MM.1S (cell line): Measurements from ENCODE around the gene KPNA5.
"Not testable (repeated sequence)": the region's sequence is repeated elsewhere in the genome, so short reads cannot be mapped to it uniquely, and the experiment has no call there.

Experiments
- DNase-seq: peaks from one replicate; pipeline ENCODE4 v3.0.0-alpha.2; 2015
- H2AFZ ChIP-seq: fragments of 300-600 bp; sonication (generic); 2 replicates; pipeline ENCODE4 v1.6.0; 2016; ENCODE audit warnings: antibody characterized with exemption, low read length
- H3F3A ChIP-seq: fragments of 300-600 bp; sonication (generic); 2 replicates; pipeline ENCODE4 v1.6.1; 2016; ENCODE audit warnings: mild to moderate bottlenecking, antibody characterized with exemption, low read length, moderate library complexity, mixed read lengths; ENCODE audit not compliant: insufficient read depth
- H3K27ac ChIP-seq: fragments of 300-600 bp; sonication (generic); 2 replicates; pipeline ENCODE4 v1.5.1; 2016; ENCODE audit warnings: mild to moderate bottlenecking, low read length
- H3K27me3 ChIP-seq: fragments of 300-600 bp; sonication (generic); replicated peaks from 2 replicates; pipeline ENCODE4 v1.6.0; 2016; ENCODE audit warnings: low read length; ENCODE audit not compliant: insufficient read depth
- H3K36me3 ChIP-seq: fragments of 300-600 bp; sonication (generic); replicated peaks from 2 replicates; pipeline ENCODE4 v1.6.1; 2016; ENCODE audit warnings: mild to moderate bottlenecking, low read length, mixed read lengths; ENCODE audit not compliant: insufficient read depth
- H3K4me1 ChIP-seq: fragments of 300-600 bp; sonication (generic); 2 replicates; pipeline ENCODE4 v1.6.1; 2016; ENCODE audit warnings: low read length, mixed read lengths
- H3K4me2 ChIP-seq: fragments of 300-600 bp; sonication (generic); 2 replicates; pipeline ENCODE4 v1.6.0; 2016; ENCODE audit warnings: low read depth, low read length
- H3K4me3 ChIP-seq: fragments of 300-600 bp; sonication (generic); 2 replicates; pipeline ENCODE4 v1.5.1; 2016; ENCODE audit warnings: low read length, mixed read lengths
- H3K79me2 ChIP-seq: fragments of 300-600 bp; sonication (generic); 2 replicates; pipeline ENCODE4 v1.6.1; 2016; ENCODE audit warnings: mixed run types, low read length, mixed read lengths
- H3K9ac ChIP-seq: fragments of 300-600 bp; sonication (generic); 2 replicates; pipeline ENCODE4 v1.6.1; 2016; ENCODE audit warnings: low read length, mixed read lengths
- H3K9me2 ChIP-seq: fragments of 300-600 bp; sonication (generic); replicated peaks from 2 replicates; pipeline ENCODE4 v1.6.1; 2016; ENCODE audit warnings: mild to moderate bottlenecking, low read length, mixed read lengths; ENCODE audit not compliant: insufficient read depth
- H3K9me3 ChIP-seq: fragments of 300-600 bp; sonication (generic); replicated peaks from 2 replicates; pipeline ENCODE4 v1.6.1; 2016; ENCODE audit warnings: mild to moderate bottlenecking, low read length, mixed read lengths; ENCODE audit not compliant: insufficient read depth
- H4K20me1 ChIP-seq: fragments of 300-600 bp; sonication (generic); 2 replicates; pipeline ENCODE4 v1.6.1; 2016; ENCODE audit warnings: mild to moderate bottlenecking, low read length, moderate library complexity, mixed read lengths; ENCODE audit not compliant: insufficient read depth
- EZH2 ChIP-seq: fragments of 300-600 bp; sonication (generic); optimal IDR thresholded peaks from 2 replicates; pipeline ENCODE3; 2017; ENCODE audit warnings: low read depth, mild to moderate bottlenecking, antibody characterized with exemption, low read length, mixed read lengths
- EZH2phosphoT487 ChIP-seq: fragments of 300-600 bp; sonication (generic); IDR thresholded peaks from 2 replicates; pipeline ENCODE4 v1.6.1; 2018; ENCODE audit warnings: antibody characterized with exemption, low read length
- TF ChIP-seq, protein P1 (sequence below): fragments of 300-600 bp; sonication (generic); IDR thresholded peaks from 2 replicates; pipeline ENCODE4 v1.5.1; 2016; ENCODE audit warnings: antibody characterized with exemption, low read length, mixed read lengths

KPNA5 gene

DNA sequence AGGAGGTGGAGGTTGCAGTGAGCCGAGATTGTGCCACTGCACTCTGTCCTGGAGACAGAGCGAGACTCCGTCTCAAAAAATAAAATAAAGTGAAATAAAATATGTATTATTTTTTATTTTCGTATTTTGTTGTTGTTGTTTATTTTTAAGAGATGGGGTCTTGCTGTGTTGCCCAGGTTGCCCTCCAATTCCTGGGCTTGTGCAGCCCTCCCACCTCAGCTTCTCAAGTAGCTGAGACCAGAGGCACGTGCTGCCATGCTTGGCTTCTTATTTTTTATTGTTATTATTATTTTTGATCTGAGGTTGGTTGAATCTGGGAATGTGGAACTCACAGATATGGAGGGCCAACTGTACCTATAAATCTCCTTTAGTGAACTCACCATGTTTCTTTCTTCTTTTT, 10.1 kb downstream of the KPNA5 start:
- Histone ChIP-seq H3K79me2 (peaks cover 7% of the 10 kb centered on the region; the same call in 1 of the 2 replicates), H3K27ac (no peak overlapping the region), H3K27me3 (no peaks in the 10 kb centered on the region), H3K4me1 (peaks cover 4% of the 10 kb centered on the region; the same call in 1 of the 2 replicates), H3F3A (no peaks in the 10 kb centered on the region; the same call in 1 of the 2 replicates), H3K9ac (no peak overlapping the region), H3K9me3 (no peaks in the 10 kb centered on the region), H3K4me2 (no peak overlapping the region), H3K4me3 (no peak overlapping the region), H4K20me1 (no peaks in the 10 kb centered on the region), H3K36me3 (no peaks in the 10 kb centered on the region), H3K9me2 (no peaks in the 10 kb centered on the region), H2AFZ (no peak overlapping the region)
- no peak for DNase-seq
- no peak for TF ChIP-seq EZH2

- not testable (repeated sequence) for H2AFZ ChIP-seq, H3K4me1 ChIP-seq, H4K20me1 ChIP-seq, H3K27me3 ChIP-seq, H3F3A ChIP-seq, H3K9me3 ChIP-seq, DNase-seq, H3K9ac ChIP-seq, H3K4me3 ChIP-seq, H3K9me2 ChIP-seq, H3K36me3 ChIP-seq, H3K4me2 ChIP-seq, H3K79me2 ChIP-seq, H3K27ac ChIP-seq
These were observed 11.9 kb downstream of the KPNA5 start for GRCh38 chr6:116692873-116693272.

- not testable (repeated sequence) for H2AFZ ChIP-seq, H3K4me1 ChIP-seq, H4K20me1 ChIP-seq, H3K4me2 ChIP-seq, H3K79me2 ChIP-seq, H3K36me3 ChIP-seq, H3K9ac ChIP-seq, H3K27me3 ChIP-seq, DNase-seq, H3K27ac ChIP-seq, H3K9me3 ChIP-seq, H3F3A ChIP-seq, H3K9me2 ChIP-seq, H3K4me3 ChIP-seq
These were observed 12.3 kb downstream of the KPNA5 start for GRCh38 chr6:116693275-116693674.

GRCh38 chr6:116695401-116695800, 14.4 kb downstream of the KPNA5 start:
- Histone ChIP-seq H2AFZ (no peak overlapping the region), H4K20me1 (no peaks in the 10 kb centered on the region), H3K27me3 (no peaks in the 10 kb centered on the region), H3K9me3 (no peaks in the 10 kb centered on the region), H3K4me2 (peak overlapping the region; percentile 22; the same call in 1 of the 2 replicates), H3K9me2 (no peaks in the 10 kb centered on the region), H3K4me1 (peaks cover 4% of the 10 kb centered on the region; the same call in 1 of the 2 replicates), H3K27ac (no peak overlapping the region), H3K79me2 (no peaks in the 10 kb centered on the region), H3K9ac (no peak overlapping the region), H3K4me3 (no peak overlapping the region), H3F3A (no peaks in the 10 kb centered on the region; the same call in 1 of the 2 replicates), H3K36me3 (no peaks in the 10 kb centered on the region)
- TF ChIP-seq EZH2phosphoT487 (no peak), EZH2 (no peak)
- TF ChIP-seq, protein P1, sequence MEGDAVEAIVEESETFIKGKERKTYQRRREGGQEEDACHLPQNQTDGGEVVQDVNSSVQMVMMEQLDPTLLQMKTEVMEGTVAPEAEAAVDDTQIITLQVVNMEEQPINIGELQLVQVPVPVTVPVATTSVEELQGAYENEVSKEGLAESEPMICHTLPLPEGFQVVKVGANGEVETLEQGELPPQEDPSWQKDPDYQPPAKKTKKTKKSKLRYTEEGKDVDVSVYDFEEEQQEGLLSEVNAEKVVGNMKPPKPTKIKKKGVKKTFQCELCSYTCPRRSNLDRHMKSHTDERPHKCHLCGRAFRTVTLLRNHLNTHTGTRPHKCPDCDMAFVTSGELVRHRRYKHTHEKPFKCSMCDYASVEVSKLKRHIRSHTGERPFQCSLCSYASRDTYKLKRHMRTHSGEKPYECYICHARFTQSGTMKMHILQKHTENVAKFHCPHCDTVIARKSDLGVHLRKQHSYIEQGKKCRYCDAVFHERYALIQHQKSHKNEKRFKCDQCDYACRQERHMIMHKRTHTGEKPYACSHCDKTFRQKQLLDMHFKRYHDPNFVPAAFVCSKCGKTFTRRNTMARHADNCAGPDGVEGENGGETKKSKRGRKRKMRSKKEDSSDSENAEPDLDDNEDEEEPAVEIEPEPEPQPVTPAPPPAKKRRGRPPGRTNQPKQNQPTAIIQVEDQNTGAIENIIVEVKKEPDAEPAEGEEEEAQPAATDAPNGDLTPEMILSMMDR, result no peak
- peak; percentile 50 for DNase-seq

GRCh38 chr6:116697480-116697879, 16.5 kb downstream of the KPNA5 start:
- TF ChIP-seq EZH2phosphoT487 (no peak), EZH2 (no peak)
- TF ChIP-seq, protein P1, result no peak
- no peaks in the 10 kb centered on the region; the same call in 1 of the 2 replicates for H3F3A ChIP-seq
- no peak for DNase-seq
- no peak overlapping the region for H3K9ac ChIP-seq
- peaks cover 4% of the 10 kb centered on the region; the same call in 1 of the 2 replicates for H3K4me1 ChIP-seq
- H3K79me2 ChIP-seq, result no peaks in the 10 kb centered on the region
- H3K27ac ChIP-seq, result no peak overlapping the region
- no peak overlapping the region for H3K4me3 ChIP-seq
- no peak overlapping the region for H2AFZ ChIP-seq
- no peaks in the 10 kb centered on the region for H3K9me3 ChIP-seq
- no peaks in the 10 kb centered on the region for H3K9me2 ChIP-seq
- H3K4me2 ChIP-seq, result no peak overlapping the region
- no peaks in the 10 kb centered on the region for H3K27me3 ChIP-seq
- H3K36me3 ChIP-seq, result no peaks in the 10 kb centered on the region
- no peaks in the 10 kb centered on the region for H4K20me1 ChIP-seq

DNA sequence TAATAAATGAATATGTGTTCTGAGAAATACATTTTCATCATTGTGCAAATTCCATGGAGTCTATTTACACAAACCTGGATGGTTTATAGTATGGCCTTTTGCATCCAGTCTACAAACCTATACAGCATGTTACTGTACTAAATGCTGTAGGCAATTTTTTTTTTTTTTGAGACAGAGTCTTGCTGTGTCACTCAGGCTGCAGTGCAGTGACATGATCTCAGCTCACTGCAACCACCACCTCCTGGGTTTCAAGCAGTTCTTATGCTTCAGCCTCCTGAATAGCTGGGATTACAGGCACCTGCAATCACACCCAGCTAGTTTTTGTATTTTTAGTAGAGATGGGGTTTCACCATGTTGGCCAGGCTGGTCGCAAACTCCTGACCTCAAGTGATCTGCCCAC, 22.9 kb downstream of the KPNA5 start:
- not testable (repeated sequence) for DNase-seq, H4K20me1 ChIP-seq, H3K4me2 ChIP-seq, H3F3A ChIP-seq, H3K27ac ChIP-seq, H3K9me3 ChIP-seq, H3K36me3 ChIP-seq, H3K4me3 ChIP-seq, H3K27me3 ChIP-seq, H3K4me1 ChIP-seq, H2AFZ ChIP-seq, H3K79me2 ChIP-seq, H3K9me2 ChIP-seq, H3K9ac ChIP-seq
